Bronchial epithelial cell (primary cell): Measurements from ENCODE around the gene DMD. TPM values are rescaled to one million over a fixed set of nuclear protein-coding genes. Genes with fewer than 3 reads are reported as not detected.

Experiments used
- DNase-seq: peaks from one replicate; pipeline ENCODE4 v3.0.0-alpha.2; 2010; ENCODE audit warnings: low read depth
- FAIRE-seq: peaks from 2 replicates; lab custom pipeline; 2011; peaks lifted over from hg19 to GRCh38; lab: Jason Lieb, UNC
- H3K27me3 ChIP-seq: 2 replicates; pipeline ENCODE4 v1.5.1; 2011; ENCODE audit warnings: low read length; ENCODE audit not compliant: control insufficient read depth, insufficient read depth
- H3K36me3 ChIP-seq: 2 replicates; pipeline ENCODE4 v1.5.1; 2011; ENCODE audit warnings: low read length; ENCODE audit not compliant: control insufficient read depth, insufficient read depth
- H3K4me3 ChIP-seq: 2 replicates; pipeline ENCODE4 v1.5.1; 2011; ENCODE audit warnings: mild to moderate bottlenecking, low read depth, low read length, control low read depth
- total RNA-seq: library from RNA; depleted of rRNA; stranded (reverse); fragments of >200 nt; gene quantifications from 2 replicates; pipeline ENCODE4 v1.2.1, GENCODE V29; 2014
- TF ChIP-seq, protein P1 (sequence below): IDR thresholded peaks from 2 replicates; pipeline ENCODE4 v1.5.1; 2011; ENCODE audit warnings: mild to moderate bottlenecking, moderate library complexity, low read length, control low read depth, inconsistent platforms; ENCODE audit not compliant: insufficient read depth, severe bottlenecking

DMD gene
- total RNA-seq, 1 donor from 2014 or later: 4.5 TPM

DNA sequence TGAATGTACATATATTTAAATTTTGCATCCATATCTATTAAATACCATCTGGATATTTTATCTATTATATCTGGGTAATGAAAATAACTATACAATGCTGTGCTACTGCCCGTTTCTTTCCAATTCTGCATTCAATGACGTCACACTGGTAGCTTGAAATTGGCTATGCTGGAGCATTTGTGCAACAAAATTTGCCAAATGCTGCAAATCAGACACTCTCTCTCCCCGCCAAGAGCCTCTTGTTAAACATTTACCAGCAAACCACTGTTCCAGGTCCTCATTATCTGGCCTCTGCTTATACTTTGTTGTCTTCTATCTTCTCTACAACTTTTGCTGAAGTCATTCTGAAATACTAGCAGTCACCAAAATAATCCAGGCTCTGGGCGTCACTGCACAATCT, 1201.1 kb downstream of the DMD start:
- no peaks in the 10 kb centered on the region for H3K27me3 ChIP-seq
- no peak for FAIRE-seq

DNA sequence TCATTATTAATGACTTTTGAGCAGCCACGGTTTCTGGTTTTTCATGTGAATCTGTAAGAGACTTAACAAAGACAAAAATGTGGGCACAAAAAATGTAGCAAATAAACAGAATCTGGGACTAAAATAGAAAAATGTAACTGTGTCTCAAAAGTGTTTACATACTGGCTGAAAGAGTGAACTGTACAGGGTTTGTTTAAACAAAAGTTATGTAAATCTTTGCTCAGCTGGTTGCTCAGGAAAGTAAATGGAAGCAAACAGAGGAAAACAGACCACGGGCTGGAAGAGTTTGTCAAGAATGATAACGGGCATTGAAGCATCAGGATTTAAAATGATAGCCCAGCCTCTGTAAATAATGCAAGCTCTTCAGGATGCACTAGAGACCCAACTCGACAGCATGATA, 1217.7 kb downstream of the DMD start:
- H3K36me3 ChIP-seq: no peaks in the 10 kb centered on the region
- H3K27me3 ChIP-seq: no peaks in the 10 kb centered on the region
- no peak for DNase-seq
- no peak for FAIRE-seq
- TF ChIP-seq, protein P1, sequence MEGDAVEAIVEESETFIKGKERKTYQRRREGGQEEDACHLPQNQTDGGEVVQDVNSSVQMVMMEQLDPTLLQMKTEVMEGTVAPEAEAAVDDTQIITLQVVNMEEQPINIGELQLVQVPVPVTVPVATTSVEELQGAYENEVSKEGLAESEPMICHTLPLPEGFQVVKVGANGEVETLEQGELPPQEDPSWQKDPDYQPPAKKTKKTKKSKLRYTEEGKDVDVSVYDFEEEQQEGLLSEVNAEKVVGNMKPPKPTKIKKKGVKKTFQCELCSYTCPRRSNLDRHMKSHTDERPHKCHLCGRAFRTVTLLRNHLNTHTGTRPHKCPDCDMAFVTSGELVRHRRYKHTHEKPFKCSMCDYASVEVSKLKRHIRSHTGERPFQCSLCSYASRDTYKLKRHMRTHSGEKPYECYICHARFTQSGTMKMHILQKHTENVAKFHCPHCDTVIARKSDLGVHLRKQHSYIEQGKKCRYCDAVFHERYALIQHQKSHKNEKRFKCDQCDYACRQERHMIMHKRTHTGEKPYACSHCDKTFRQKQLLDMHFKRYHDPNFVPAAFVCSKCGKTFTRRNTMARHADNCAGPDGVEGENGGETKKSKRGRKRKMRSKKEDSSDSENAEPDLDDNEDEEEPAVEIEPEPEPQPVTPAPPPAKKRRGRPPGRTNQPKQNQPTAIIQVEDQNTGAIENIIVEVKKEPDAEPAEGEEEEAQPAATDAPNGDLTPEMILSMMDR: no peak
- H3K4me3 ChIP-seq: no peak overlapping the region

More for the DNA sequence above, 1201.1 kb downstream of the DMD start:
- TF ChIP-seq, protein P1: no peak
- no peak overlapping the region for H3K4me3 ChIP-seq
- no peak for DNase-seq
- no peaks in the 10 kb centered on the region for H3K36me3 ChIP-seq

DNA sequence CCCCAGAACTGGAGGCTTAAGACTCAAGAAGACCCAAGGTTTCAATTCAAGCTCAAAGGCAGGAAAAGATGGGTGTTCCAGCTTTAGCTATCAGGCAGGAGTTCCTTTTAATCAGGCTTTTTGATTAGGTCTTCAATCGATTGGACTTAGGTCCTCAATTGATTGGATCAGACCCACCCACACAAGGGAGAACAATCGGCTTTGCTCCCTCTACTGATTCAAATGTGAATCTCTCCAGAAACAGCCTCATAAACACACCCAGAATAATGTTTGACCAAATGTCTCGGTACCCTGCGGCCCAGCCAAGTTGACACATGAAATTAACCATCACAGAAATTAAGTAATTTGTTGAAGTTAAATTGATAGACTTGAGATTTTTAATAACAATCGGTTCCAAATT, 1222.4 kb downstream of the DMD start:
- no peak for FAIRE-seq

DNA sequence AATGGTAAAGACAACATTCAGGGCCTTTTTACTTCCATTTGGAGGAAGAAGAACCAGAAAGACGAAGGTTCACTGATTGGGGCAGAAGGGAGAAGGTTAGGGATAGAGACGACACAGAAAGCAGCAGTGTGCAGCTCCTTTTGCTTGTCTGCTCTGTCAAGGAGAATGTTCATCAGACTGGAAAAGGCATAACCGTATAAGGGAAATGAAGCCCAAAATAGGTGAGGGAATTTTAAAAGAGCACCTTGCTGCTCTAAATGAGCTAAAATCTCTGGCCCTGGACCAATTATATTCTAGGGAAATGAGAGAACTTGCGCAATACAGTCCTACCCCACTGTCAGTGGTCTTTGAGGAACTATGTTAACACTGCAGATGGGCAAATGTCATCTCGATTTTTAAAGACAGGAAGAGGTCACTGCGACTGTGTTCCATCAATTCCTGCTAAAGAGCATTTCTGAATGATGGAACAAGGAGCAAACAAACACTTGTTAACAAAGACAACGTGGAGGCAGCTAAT, 1229.7 kb downstream of the DMD start:
- H3K4me3 ChIP-seq: no peak overlapping the region
- no peaks in the 10 kb centered on the region for H3K36me3 ChIP-seq
- DNase-seq (no peak), FAIRE-seq (no peak)
- TF ChIP-seq, protein P1: no peak
- no peaks in the 10 kb centered on the region for H3K27me3 ChIP-seq

More for the DNA sequence above, 1222.4 kb downstream of the DMD start:
- TF ChIP-seq, protein P1: no peak
- DNase-seq: no peak
- H3K4me3 ChIP-seq: no peak overlapping the region
- H3K36me3 ChIP-seq: no peaks in the 10 kb centered on the region
- no peaks in the 10 kb centered on the region for H3K27me3 ChIP-seq

DNA sequence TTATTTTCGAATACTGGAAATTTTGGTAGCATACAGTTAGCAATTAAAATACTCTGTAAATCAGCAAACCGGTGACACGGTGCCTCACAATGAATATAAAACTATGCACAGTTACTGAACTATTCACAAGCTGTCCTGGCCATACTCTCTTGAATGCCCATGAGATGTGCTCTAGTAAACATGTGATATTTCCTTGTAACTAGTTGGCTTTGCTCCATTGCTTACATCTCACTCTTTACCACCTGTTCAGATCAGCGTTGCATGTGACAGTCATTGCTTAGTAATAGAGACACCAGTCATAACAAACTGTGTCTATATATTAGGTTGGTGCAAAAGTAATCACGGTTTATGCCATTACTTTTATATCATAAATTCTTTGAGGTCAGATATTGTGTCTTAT, 1241.6 kb downstream of the DMD start:
- DNase-seq (no peak), FAIRE-seq (no peak)
- no peaks in the 10 kb centered on the region for H3K36me3 ChIP-seq
- TF ChIP-seq, protein P1: no peak
- no peaks in the 10 kb centered on the region for H3K27me3 ChIP-seq
- H3K4me3 ChIP-seq: no peak overlapping the region

DNA sequence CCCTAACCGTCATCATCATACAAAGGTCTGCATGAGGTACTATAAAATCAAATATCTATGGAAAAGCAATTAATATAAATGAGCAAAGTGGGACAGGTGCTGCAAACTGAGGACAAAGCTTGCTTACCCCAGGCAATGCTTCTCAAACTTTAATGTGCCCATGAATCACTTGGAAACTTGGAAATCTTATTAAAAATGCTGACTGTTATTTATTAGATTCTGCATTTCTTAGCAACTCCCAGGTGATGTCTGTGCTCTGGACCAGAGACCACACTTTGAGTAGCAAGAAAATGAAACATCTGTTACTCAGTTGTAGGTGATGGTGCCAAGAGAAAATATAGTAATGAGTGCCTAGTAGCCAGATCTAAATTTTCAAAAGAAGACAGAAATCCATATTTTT, 1249.1 kb downstream of the DMD start:
- TF ChIP-seq, protein P1: no peak
- FAIRE-seq: no peak
- no peak overlapping the region for H3K4me3 ChIP-seq
- H3K36me3 ChIP-seq: no peaks in the 10 kb centered on the region
- no peak for DNase-seq
- H3K27me3 ChIP-seq: no peaks in the 10 kb centered on the region
